Panc1 (cell line): ENCODE results near the gene SCYL1.

Source experiments
- CTCF ChIP-seq: fragments of 450-650 bp; IDR thresholded peaks from 2 replicates; pipeline ENCODE4 v1.5.1; 2017; ENCODE audit warnings: mild to moderate bottlenecking
- POLR2AphosphoS5 ChIP-seq: IDR thresholded peaks from 2 replicates; pipeline ENCODE4 v1.6.1; 2012; ENCODE audit warnings: mild to moderate bottlenecking, low read depth, low read length, moderate library complexity
- REST ChIP-seq, 2 experiments: IDR thresholded peaks; 2 replicates each; pipeline ENCODE4 v1.6.1; 2011 to 2012; ENCODE audit warnings: low read depth in 2 of 2, control low read depth in 1 of 2, low read length in 1 of 2, mild to moderate bottlenecking in 1 of 2, moderate library complexity in 1 of 2; ENCODE audit not compliant: insufficient read depth in 1 of 2
- SIN3A ChIP-seq: IDR thresholded peaks from 2 replicates; pipeline ENCODE4 v1.6.1; 2012; ENCODE audit warnings: low read depth, mild to moderate bottlenecking, low read length, moderate library complexity, borderline replicate concordance; ENCODE audit not compliant: insufficient read depth
- TCF7L2 ChIP-seq: IDR thresholded peaks from 2 replicates; pipeline ENCODE4 v1.6.1; 2011; ENCODE audit warnings: mild to moderate bottlenecking, low read depth, low read length, inconsistent platforms

GRCh38 chr11:65585396-65586246, 60.7 kb downstream of the SCYL1 start:
- TF ChIP-seq CTCF (no peak), POLR2AphosphoS5 (no peak), SIN3A (no peak), TCF7L2 (no peak), REST (IDR thresholded peaks at IDR 0.05; ENCODE audit: insufficient read depth in 1 of 2, low read depth in 2 of 2, low read length in 1 of 2) (no peak)
